Natural killer cell (primary cell): Measurements from ENCODE around the gene THSD4. TPM values are rescaled to one million over a fixed set of nuclear protein-coding genes. Genes with fewer than 3 reads are reported as not detected.
A peak's percentile ranks its signal among the peaks of the same experiment; 100 is the strongest.

Experiments used
- ATAC-seq, 3 donors: fragments of 150-1000 bp in 2 of 3; fragments of 200-7000 bp in 1 of 3; cut with Tn5 transposase; 1 replicate in 1 of 3; 2 replicates in 2 of 3; pipeline ENCODE4 v1.10.0; 2021; ENCODE audit warnings: mild to moderate bottlenecking in 2 of 3, moderate library complexity in 2 of 3
- DNase-seq, 2 donors: peaks; one replicate each; pipeline versions ENCODE4 v3.0.0 to v3.0.0-alpha.2; 2013 to 2021; ENCODE audit warnings: mixed read lengths in 1 of 2
- H3K27ac ChIP-seq: one replicate; pipeline ENCODE4 v1.5.1; 2013; ENCODE audit warnings: mild to moderate bottlenecking, low read length
- H3K27me3 ChIP-seq: one replicate; pipeline ENCODE4 v1.6.1; 2013; ENCODE audit warnings: low read length; ENCODE audit not compliant: control insufficient read depth, insufficient read depth
- H3K36me3 ChIP-seq: one replicate; pipeline ENCODE4 v1.6.1; 2013; ENCODE audit warnings: low read length; ENCODE audit not compliant: control insufficient read depth, insufficient read depth
- H3K4me1 ChIP-seq: one replicate; pipeline ENCODE4 v1.6.1; 2013; ENCODE audit warnings: low read length; ENCODE audit not compliant: control insufficient read depth, insufficient read depth
- H3K4me3 ChIP-seq: one replicate; pipeline ENCODE4 v1.5.1; 2013; ENCODE audit warnings: low read length
- H3K9me3 ChIP-seq: one replicate; pipeline ENCODE4 v1.6.1; 2013; ENCODE audit warnings: low read length; ENCODE audit not compliant: control insufficient read depth, insufficient read depth
- H3K27ac Mint-ChIP-seq, 2 donors: one replicate each; pipeline ENCODE4 v1.8.0; 2022; ENCODE audit warnings: mild to moderate bottlenecking in 2 of 2, mixed read lengths in 2 of 2, moderate library complexity in 1 of 2
- H3K27me3 Mint-ChIP-seq, 2 donors: one replicate each; pipeline ENCODE4 v1.8.0; 2022; ENCODE audit warnings: low read depth in 2 of 2, mixed read lengths in 2 of 2
- H3K36me3 Mint-ChIP-seq: one replicate; pipeline ENCODE4 v1.8.0; 2022; ENCODE audit warnings: mixed read lengths
- H3K4me1 Mint-ChIP-seq, 2 donors: one replicate each; pipeline ENCODE4 v1.8.0; 2022; ENCODE audit warnings: mixed read lengths in 2 of 2
- H3K4me3 Mint-ChIP-seq: one replicate; pipeline ENCODE4 v1.8.0; 2022; ENCODE audit warnings: mild to moderate bottlenecking, moderate library complexity, mixed read lengths
- H3K9me3 Mint-ChIP-seq, 2 donors: one replicate each; pipeline ENCODE4 v1.8.0; 2022; ENCODE audit warnings: mixed read lengths in 2 of 2
- CTCF ChIP-seq: fragments of 200-600 bp; IDR thresholded peaks from one replicate; pipeline ENCODE4 v1.8.0; 2022; ENCODE audit warnings: antibody characterized with exemption
- whole genome bisulfite sequencing: methylation state at CpG from one replicate; pipeline ENCODE4 v1.1.7; 2013; ENCODE audit warnings: missing lambda C conversion rate; ENCODE audit not compliant: insufficient coverage; 5-methylcytosine and 5-hydroxymethylcytosine counted together
- intact Hi-C: fragments of 100-400 bp; cut with micrococcal nuclease; formaldehyde crosslinking; loops from one replicate; pipeline ENCODE4 v1.14.2; 2022
- total RNA-seq, 4 donors: library from RNA; stranded (reverse); fragments of 120-200 nt in 1 of 4; gene quantifications; one replicate each; pipeline versions ENCODE4 v1.2.3 to v1.2.4, GENCODE V29; 2013 to 2022

Gene THSD4
- total RNA-seq, 3 donors from 2014 or later (not counting 1 experiment from before 2014, with no cell fraction given), result not detected

DNA sequence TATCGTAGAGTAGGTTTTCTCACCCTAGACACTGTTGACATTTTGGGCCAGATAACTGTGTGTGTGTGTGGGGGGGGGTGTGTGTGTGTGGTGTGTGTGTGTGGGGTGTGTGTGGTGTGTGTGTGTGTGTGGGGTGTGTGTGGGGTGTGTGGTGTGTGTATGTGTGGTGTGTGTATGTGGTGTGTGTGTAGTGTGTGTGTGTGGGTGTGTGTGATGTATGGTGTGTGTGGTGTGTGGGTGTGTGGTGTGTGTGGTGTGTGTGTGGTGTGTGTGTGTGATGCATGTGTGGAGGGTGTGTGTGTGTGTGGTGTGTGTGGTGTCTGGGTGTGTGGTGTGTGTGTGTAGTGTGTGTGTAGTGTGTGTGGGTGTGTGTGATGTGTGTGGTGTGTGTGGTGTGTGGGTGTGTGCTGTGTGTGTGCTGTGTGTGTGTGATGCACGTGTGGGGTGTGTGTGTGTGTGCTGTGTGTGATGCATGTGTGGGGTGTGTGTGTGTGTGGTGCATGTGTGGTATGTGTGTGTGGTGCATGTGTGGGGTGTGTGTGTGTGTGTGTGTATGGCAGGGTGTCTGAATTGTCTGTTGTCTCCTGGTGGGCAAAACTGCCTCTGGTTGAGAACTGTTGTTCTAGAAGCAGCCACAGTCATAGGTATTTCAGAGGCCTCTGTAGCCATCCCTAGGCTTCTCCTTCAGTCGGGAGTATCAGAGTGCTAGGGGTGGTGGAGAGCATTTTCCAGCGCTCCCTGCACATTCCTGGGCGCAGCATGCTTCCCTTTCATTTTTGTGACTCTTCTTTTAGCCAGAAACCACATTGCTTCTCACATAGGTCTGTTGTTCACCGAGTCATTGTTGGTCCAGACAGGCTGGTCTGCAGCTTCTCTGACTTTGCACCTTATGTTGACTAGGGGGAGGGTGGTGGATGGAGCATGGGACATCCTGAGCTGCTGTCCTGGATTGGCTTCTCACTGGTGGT, 84.4 kb downstream of the THSD4 start:
- H3K4me3 Mint-ChIP-seq, result no peak overlapping the region

GRCh38 chr15:71201477-71201876, 86.2 kb downstream of the THSD4 start:
- no peak for ATAC-seq

More for the DNA sequence above, 84.4 kb downstream of the THSD4 start:
- intact Hi-C loops, result no loop called here
- no peak overlapping the region for H3K27ac ChIP-seq
- ATAC-seq (peak in 1 of 3 donors; percentile 42), DNase-seq (no peak)
- WGBS, result 85% methylated on average over 6 of the region's 6 CpGs
- Mint-ChIP-seq H3K36me3 (no peaks in the 10 kb centered on the region), H3K27ac (no peak overlapping the region), H3K27me3 (peaks cover 0 to 3% of the 10 kb centered on the region in 2 donors), H3K4me1 (no peaks in the 10 kb centered on the region), H3K9me3 (peaks cover 0 to 5% of the 10 kb centered on the region in 2 donors)
- no peak overlapping the region for H3K4me3 ChIP-seq
- TF ChIP-seq CTCF, result no peak
- no peaks in the 10 kb centered on the region for H3K27me3 ChIP-seq
- no peaks in the 10 kb centered on the region for H3K9me3 ChIP-seq
- H3K36me3 ChIP-seq, result no peaks in the 10 kb centered on the region
- no peaks in the 10 kb centered on the region for H3K4me1 ChIP-seq

GRCh38 chr15:71202712-71203111, 87.4 kb downstream of the THSD4 start:
- no peak overlapping the region for H3K4me3 Mint-ChIP-seq
- Histone ChIP-seq H3K4me3 (no peak overlapping the region), H3K36me3 (no peaks in the 10 kb centered on the region), H3K27me3 (no peaks in the 10 kb centered on the region), H3K27ac (no peak overlapping the region), H3K9me3 (no peaks in the 10 kb centered on the region), H3K4me1 (no peaks in the 10 kb centered on the region)
- WGBS, result 87% methylated on average over 6 of the region's 6 CpGs
- no peaks in the 10 kb centered on the region for H3K36me3 Mint-ChIP-seq
- DNase-seq (no peak), ATAC-seq (no peak)
- no peaks in the 10 kb centered on the region for H3K4me1 Mint-ChIP-seq
- intact Hi-C loops, result no loop called here
- no peak overlapping the region for H3K27ac Mint-ChIP-seq
- peaks cover 0 to 5% of the 10 kb centered on the region in 2 donors for H3K9me3 Mint-ChIP-seq
- no peak for TF ChIP-seq CTCF
- peaks cover 0 to 3% of the 10 kb centered on the region in 2 donors for H3K27me3 Mint-ChIP-seq

More at GRCh38 chr15:71201477-71201876, 86.2 kb downstream of the THSD4 start:
- H3K27ac ChIP-seq, result no peak overlapping the region
- peaks cover 0 to 5% of the 10 kb centered on the region in 2 donors for H3K9me3 Mint-ChIP-seq
- H3K9me3 ChIP-seq, result no peaks in the 10 kb centered on the region
- no peak overlapping the region for H3K4me3 Mint-ChIP-seq
- DNase-seq, result no peak
- no peaks in the 10 kb centered on the region for H3K4me1 Mint-ChIP-seq
- H3K27me3 ChIP-seq, result no peaks in the 10 kb centered on the region
- whole genome bisulfite sequencing, result 66% methylated on average over 9 of the region's 9 CpGs
- no peaks in the 10 kb centered on the region for H3K36me3 ChIP-seq
- no peaks in the 10 kb centered on the region for H3K4me1 ChIP-seq
- no peak overlapping the region for H3K27ac Mint-ChIP-seq
- no peak overlapping the region for H3K4me3 ChIP-seq
- intact Hi-C loops, result no loop called here
- TF ChIP-seq CTCF, result no peak
- H3K27me3 Mint-ChIP-seq, result peaks cover 0 to 2% of the 10 kb centered on the region in 2 donors
- no peaks in the 10 kb centered on the region for H3K36me3 Mint-ChIP-seq
